Measurements from ENCODE around the gene ADAMTS5.

Gene ADAMTS5

DNA sequence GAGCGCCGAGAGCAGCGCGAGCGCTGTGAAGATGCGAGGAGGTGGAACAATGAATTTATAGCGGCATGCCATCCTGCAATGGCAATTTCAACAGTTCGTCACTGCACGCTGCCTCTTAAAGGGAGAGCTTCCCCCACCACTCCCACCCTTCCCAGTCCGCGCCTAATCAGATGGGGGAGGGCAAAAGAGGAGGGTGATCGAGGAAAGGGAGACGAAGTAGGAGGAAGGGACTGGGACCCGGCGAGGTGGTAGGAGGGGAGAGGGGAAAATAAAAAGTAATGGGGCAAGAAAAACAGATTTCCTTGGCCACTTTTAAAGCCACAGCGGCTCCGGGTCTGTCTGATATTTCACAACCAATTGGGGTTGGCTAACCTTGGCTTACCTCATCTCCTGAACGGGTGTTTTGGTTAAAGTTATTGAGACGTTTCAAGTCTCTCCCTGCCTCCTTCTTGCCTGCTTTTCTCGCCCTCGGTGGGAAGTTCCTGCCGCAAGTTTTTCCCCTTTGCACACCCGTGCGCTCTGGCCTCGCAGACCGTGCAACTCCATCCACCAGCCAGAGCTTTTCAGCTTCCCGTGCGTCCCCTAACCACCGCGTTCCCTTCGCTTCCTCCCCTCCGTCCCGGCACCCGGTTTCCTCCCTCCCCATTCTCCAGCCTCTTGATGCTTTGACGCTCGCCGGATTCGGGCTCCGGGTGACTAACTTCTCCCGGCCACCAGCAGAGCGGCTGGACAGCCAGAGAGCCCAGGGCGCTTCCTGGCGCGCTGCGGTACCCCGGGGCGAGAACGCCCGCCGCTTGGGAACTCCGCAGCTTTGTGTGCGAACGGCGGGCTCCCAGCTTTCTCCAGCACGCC lies at the start of gene ADAMTS5:
TSS of gene ADAMTS5 (minus strand) at position 27 of the 852 bp plus-strand sequence. CDS start 697 bp downstream, outside the sequence.
- H3K4me3 ChIP-seq (ENCODE audit: low read depth, low read length): peak within 1 kb of the TSS; percentile 54

DNA sequence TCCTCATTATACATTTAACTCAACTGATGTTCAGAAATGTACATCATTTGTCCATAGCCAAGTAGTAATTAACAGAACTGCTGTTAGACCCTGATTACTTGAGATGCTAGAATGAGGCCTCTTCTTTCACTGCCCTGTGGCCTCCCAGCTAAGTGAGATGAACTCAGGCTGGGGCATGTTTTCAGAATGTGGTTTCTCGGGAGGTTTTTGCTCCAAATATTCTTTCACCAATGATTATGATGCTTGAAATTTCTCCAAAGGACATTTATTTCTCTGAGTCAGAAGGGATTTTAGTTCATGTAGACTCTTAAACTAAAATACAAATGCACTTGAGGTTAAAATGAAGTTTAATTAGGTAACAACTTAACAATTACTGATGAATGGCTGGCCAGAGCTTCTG lies 34.6 kb upstream of the ADAMTS5 start:
- no peak overlapping the region for H3K4me3 ChIP-seq (ENCODE audit: low read depth, low read length)

DNA sequence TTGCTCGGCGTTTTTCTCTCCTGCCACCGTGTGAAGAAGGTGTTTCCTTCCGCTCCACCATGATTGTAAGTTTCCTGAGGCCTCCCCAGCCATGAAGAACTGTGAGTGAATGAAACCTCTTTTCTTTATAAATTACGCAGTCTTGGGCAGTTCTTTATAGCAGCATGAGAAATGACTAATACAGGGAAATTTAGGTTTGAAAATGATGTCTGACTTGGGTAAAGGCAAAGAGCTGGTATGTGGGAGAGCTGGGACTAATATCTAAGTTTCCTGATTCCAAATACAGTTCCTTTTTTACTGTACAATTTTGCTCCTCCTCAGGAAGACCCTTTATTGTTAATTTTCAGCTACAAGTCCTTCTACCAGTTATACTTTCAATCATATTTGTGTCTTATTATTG lies 16.7 kb upstream of the ADAMTS5 start:
- no peak overlapping the region for H3K4me3 ChIP-seq (ENCODE audit: low read depth, low read length)

GRCh38 chr21:26982767-26983166 lies 15.9 kb upstream of the ADAMTS5 start:
- H3K4me3 ChIP-seq (ENCODE audit: low read depth, low read length): no peak overlapping the region

GRCh38 chr21:26977746-26978145 lies 10.9 kb upstream of the ADAMTS5 start:
- H3K4me3 ChIP-seq (ENCODE audit: low read depth, low read length): no peak overlapping the region

GRCh38 chr21:26973226-26973625 lies 6.3 kb upstream of the ADAMTS5 start:
- no peak overlapping the region for H3K4me3 ChIP-seq (ENCODE audit: low read depth, low read length)

DNA sequence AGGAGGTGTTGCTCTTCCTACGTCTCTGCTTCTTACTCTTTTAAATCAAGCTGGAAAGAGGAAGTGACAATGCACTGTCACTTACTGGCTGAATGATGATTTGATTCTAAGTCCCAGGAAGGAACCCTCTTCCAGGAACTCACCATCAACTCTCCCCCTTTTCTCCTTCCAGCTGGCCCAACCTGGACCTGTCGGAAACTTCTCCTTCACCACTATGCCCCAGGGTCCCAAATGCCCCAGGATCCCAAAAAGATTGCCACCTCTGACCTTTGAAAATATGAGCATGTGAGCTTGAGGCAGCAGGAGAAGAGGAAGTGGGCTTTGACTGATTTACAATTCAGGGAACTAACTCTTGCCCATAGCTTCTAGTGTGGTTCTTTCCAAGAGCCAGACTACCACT lies 5.3 kb upstream of the ADAMTS5 start:
- no peak overlapping the region for H3K4me3 ChIP-seq (ENCODE audit: low read depth, low read length)

- no peak overlapping the region for H3K4me3 ChIP-seq (ENCODE audit: low read depth, low read length)
Measured at GRCh38 chr21:26969971-26970725, 3.3 kb upstream of the ADAMTS5 start.

GRCh38 chr21:26966649-26967061 lies 233 bp downstream of the ADAMTS5 start:
- peak overlapping the region; percentile 54 for H3K4me3 ChIP-seq (ENCODE audit: low read depth, low read length)

DNA sequence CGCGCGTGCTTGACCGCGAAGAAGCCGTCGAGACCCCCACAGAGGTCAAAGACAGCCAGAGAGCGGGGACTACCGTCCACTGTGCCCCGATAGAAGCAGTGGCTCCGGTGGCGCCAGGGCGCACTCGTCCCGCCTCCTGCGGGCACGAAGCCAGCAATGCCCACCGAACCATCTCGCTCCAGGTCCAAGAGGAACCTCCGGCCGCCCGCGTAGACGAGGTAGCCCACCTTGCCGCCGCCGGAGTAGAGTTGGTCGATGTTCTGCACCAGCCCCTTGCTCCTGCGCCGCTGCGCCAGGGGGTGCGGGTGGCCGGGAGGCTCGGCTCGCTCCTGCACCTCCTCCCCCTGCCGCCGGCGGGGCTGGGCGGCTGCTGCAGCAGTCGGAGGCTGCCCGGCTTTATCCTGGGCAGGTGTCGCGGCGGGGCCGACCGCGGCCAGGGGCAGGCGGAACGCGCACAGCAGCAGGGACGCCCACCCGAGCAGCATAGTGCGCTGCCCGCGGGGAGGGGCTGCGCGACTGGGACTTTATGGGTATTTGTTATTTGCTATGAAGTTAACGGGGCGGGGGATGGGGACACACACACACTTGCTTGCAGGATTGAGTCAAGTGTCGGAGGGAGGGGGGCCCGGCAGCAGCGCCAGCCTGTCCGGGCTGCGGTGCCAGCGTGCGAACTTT lies 844 bp downstream of the ADAMTS5 start:
- H3K4me3 ChIP-seq (ENCODE audit: low read depth, low read length): peak overlapping the region; percentile 34

GRCh38 chr21:26965040-26965906 lies 1.6 kb downstream of the ADAMTS5 start:
- H3K4me3 ChIP-seq (ENCODE audit: low read depth, low read length): peak overlapping the region; percentile 34

GRCh38 chr21:26964170-26964778 lies 2.6 kb downstream of the ADAMTS5 start:
- no peak overlapping the region for H3K4me3 ChIP-seq (ENCODE audit: low read depth, low read length)

DNA sequence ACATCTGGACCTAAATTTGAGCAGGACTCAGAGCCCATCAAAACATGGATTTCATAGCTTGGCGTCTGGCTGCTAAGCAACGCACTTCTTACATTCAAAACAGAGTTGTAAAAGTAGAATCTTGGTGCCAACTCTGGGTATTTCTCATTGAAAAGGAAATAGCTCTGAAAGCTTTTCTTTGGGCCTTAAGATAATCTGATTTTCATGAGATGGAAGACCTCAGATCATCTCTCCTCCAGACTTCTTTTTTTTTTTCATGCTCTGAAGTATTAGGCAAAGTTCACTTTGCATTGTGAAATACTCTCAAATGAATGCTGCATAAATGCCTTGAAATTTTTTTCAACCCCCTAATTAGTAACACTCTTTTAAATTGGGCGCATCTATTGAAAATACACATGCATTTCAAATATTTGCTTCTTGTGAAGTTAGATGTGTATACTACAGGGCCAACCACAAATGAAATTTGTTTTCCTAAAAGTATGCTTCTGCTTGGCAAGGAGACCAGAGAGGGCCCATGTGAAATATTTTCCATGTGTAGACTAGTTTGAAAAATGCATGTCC lies 4.2 kb downstream of the ADAMTS5 start:
- H3K4me3 ChIP-seq (ENCODE audit: low read depth, low read length): no peak overlapping the region

DNA sequence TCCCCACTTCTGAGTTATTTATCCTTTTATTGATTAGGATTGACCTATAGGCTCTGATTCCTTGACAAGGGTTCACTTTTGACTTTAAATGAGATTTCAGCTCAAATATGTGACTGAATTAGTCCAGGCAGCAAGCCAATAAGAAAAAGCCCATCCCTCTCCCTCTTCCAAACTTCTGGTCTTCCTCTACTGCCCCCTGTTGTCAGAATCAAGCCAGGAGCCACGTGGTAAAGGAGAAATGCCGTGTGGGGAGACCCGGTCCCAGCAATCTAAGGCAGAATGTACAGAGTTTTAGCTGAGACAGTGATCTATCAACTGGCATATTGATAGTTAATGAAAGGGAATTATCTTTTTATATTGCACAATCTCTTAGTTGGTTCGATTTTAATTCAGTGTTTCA lies 5.2 kb downstream of the ADAMTS5 start:
- no peak overlapping the region for H3K4me3 ChIP-seq (ENCODE audit: low read depth, low read length)

GRCh38 chr21:26958788-26959187 lies 8.1 kb downstream of the ADAMTS5 start:
- H3K4me3 ChIP-seq (ENCODE audit: low read depth, low read length): no peak overlapping the region

DNA sequence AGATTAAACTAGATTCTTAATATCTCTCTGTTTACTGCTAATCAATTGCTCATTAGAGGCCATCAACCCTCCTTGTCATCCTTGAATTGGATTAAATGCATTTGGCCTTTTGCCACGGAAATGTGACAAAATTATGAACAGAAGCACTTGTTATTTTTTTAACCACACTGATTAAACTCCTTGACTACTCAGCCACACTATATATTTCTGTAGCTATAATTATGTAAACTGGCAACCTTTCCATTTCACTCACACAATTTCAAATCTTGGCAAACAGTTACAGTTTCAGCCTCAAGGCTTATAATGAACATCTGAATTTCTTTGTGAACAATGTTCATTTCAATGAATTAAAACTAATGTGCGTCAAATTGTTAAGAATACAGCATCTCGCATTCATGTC lies 10.1 kb downstream of the ADAMTS5 start:
- no peak overlapping the region for H3K4me3 ChIP-seq (ENCODE audit: low read depth, low read length)

- H3K4me3 ChIP-seq (ENCODE audit: low read depth, low read length): no peak overlapping the region
Measured at GRCh38 chr21:26956216-26956615, 10.7 kb downstream of the ADAMTS5 start.

DNA sequence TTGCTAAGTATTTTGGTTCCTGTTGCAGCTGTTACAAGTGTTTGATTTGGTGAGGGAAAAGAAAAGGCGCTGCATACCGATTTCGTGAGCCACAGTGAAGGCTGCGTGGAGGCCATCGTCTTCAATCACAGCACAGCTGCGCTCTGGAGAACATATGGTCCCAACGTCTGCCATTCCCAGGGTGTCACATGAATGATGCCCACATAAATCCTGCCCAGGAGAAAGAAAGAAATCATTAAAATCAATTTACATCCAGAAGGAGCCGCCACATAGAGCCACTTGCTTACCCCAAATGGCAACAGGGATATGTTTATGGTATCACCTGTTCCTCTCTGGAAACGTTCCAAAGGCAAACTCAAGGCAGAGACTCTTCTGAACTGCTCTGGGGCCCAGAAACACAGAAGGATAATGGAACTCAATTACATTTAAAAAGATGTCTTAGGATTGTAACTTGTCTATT lies 12.2 kb downstream of the ADAMTS5 start:
- no peak overlapping the region for H3K4me3 ChIP-seq (ENCODE audit: low read depth, low read length)

GRCh38 chr21:26952374-26953066 lies 14.4 kb downstream of the ADAMTS5 start:
- H3K4me3 ChIP-seq (ENCODE audit: low read depth, low read length): no peak overlapping the region

Data from iPS-11a (cell line).